GM06990 (cell line): ENCODE results near the gene HNRNPA0.
"Not testable (repeated sequence)": the region's sequence is repeated elsewhere in the genome, so short reads cannot be mapped to it uniquely, and the experiment has no call there.

Source experiments
- DNase-seq: peaks from one replicate; pipeline ENCODE4 v3.0.0-alpha.2; 2011; ENCODE audit not compliant: insufficient read length; ENCODE audit errors: extremely low read depth
- H3K27me3 ChIP-seq: replicated peaks from 2 replicates; pipeline ENCODE4 v1.6.0; 2011; ENCODE audit warnings: low read length; ENCODE audit not compliant: control insufficient read depth, insufficient read depth
- H3K36me3 ChIP-seq: 2 replicates; pipeline ENCODE4 v1.5.1; 2011; ENCODE audit warnings: low read length; ENCODE audit not compliant: control insufficient read depth, insufficient read depth
- H3K4me3 ChIP-seq: replicated peaks from 2 replicates; pipeline ENCODE4 v1.5.1; 2011; ENCODE audit warnings: low read depth, mild to moderate bottlenecking, control low read depth, low read length
- TF ChIP-seq, protein P1 (sequence below): IDR thresholded peaks from 2 replicates; pipeline ENCODE4 v1.5.1; 2011; ENCODE audit warnings: low read length, control low read depth, mild to moderate bottlenecking, inconsistent platforms; ENCODE audit not compliant: insufficient read depth, poor library complexity, severe bottlenecking

Gene HNRNPA0

DNA sequence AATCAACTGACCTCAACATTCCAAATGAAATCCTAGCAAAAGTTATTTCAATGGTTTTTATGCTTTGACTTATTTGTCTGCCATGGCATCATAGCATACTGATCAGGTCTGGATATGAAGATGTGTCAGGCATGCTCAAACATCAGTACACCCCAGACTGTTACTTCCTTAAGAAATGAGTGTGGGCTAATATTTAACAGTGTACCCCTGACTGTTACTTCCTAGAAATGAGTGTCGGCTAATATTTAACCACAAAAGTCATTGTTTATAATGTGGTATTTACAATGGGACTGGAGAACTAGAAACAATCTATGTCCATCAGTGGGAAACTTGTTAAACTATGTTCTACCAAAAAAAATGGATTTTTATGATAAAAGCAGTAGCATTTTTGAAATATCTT lies 38.1 kb upstream of the HNRNPA0 start:
- no peak for DNase-seq
- TF ChIP-seq, protein P1, sequence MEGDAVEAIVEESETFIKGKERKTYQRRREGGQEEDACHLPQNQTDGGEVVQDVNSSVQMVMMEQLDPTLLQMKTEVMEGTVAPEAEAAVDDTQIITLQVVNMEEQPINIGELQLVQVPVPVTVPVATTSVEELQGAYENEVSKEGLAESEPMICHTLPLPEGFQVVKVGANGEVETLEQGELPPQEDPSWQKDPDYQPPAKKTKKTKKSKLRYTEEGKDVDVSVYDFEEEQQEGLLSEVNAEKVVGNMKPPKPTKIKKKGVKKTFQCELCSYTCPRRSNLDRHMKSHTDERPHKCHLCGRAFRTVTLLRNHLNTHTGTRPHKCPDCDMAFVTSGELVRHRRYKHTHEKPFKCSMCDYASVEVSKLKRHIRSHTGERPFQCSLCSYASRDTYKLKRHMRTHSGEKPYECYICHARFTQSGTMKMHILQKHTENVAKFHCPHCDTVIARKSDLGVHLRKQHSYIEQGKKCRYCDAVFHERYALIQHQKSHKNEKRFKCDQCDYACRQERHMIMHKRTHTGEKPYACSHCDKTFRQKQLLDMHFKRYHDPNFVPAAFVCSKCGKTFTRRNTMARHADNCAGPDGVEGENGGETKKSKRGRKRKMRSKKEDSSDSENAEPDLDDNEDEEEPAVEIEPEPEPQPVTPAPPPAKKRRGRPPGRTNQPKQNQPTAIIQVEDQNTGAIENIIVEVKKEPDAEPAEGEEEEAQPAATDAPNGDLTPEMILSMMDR, result no peak
- Histone ChIP-seq H3K36me3 (no peaks in the 10 kb centered on the region), H3K4me3 (no peak overlapping the region), H3K27me3 (no peaks in the 10 kb centered on the region)

DNA sequence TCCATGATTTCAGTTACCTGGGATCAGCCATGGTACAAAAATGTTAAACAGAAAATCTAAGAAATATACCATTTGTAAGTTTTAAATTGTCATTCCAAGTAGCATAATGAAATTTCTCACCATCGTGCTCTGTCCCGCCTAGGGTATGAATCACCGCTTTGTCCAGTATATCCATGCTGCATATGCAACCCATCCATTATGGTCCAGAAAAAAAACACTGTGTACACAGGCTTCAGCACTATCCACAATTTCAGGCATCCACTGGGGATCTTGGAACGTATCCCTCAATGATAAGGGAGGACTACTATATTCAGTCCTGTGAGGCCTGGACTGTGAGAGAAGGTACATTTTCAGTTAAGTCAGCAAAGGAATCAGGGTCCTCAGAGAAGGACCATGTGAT lies 37.6 kb upstream of the HNRNPA0 start:
- Histone ChIP-seq H3K36me3 (no peaks in the 10 kb centered on the region), H3K4me3 (no peak overlapping the region), H3K27me3 (no peaks in the 10 kb centered on the region)
- DNase-seq, result no peak
- TF ChIP-seq, protein P1, result no peak

- Histone ChIP-seq H3K36me3 (no peaks in the 10 kb centered on the region), H3K4me3 (no peak overlapping the region), H3K27me3 (no peaks in the 10 kb centered on the region)
- TF ChIP-seq, protein P1, result no peak
- no peak for DNase-seq
Observed at GRCh38 chr5:137791387-137791786, 37.2 kb upstream of the HNRNPA0 start.

DNA sequence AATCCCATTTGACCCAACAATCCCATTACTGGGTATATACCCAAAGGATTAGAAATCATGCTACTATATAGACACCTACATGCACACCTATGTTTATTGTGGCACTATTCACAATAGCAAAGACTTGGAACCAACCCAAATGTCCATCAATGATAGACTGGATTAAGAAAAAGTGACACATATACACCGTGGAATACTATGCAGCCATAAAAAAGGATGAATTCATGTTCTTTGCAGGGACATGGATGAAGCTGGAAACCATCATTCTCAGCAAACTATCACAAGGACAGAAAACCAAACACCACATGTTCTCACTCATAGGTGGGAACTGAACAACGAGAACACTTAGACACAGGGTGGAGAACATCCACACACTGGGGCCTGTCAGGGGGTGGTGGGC lies 34.4 kb upstream of the HNRNPA0 start:
- H3K36me3 ChIP-seq, DNase-seq, H3K27me3 ChIP-seq, H3K4me3 ChIP-seq: not testable (repeated sequence)

GRCh38 chr5:137782984-137783536 lies 28.9 kb upstream of the HNRNPA0 start:
- no peak for DNase-seq
- Histone ChIP-seq H3K4me3 (no peak overlapping the region), H3K27me3 (no peaks in the 10 kb centered on the region), H3K36me3 (no peaks in the 10 kb centered on the region)
- TF ChIP-seq, protein P1, result no peak

GRCh38 chr5:137782055-137782454 lies 27.9 kb upstream of the HNRNPA0 start:
- TF ChIP-seq, protein P1, result no peak
- Histone ChIP-seq H3K27me3 (no peaks in the 10 kb centered on the region), H3K36me3 (no peaks in the 10 kb centered on the region), H3K4me3 (no peak overlapping the region)
- no peak for DNase-seq
